Endothelial cell of hepatic sinusoid (primary cell): ENCODE measurements around the gene AMBP.

Experiments
- in situ Hi-C: cut with HindIII; loops from 2 replicates; pipeline ENCODE4 v1.10.0; 2017; ENCODE audit warnings: low sequenced_read_pairs

AMBP gene

DNA sequence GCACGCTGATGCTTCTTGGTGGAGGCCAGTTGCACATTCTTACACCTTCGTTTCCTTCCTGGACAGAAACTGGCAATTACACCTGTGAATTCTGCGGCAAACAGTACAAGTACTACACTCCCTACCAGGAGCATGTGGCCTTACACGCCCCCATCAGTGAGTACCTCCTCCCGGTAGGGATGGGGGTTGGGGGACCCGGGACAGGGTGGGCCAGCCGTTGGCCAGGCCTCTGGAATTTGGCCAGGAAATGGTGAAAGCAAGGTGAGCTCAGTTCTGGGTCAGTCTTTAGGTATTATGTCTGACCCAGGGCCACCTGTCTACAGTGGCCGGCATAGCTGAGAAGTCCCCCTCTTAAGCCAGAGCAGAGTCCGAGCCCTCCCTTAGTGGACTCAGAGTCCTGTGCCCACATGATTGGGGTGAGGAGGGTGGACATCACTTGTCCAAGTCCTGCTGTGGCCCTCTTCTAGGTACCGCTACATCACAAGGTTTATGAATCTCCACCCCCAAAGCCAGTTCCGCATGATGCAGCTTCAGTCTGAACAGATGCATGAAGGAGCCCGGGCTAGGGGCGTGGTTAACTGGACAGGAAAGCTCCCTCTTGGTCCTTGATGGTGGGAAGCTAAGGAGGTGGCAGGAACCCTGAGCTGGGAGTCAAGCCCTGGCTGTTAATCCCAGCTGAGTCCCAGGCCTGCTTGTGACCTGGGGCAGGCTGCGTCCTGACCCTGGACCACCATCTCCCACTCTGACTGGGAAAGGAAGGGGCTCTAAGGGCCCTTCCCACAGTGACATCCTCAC lies 61.3 kb downstream of the AMBP start:
- in situ Hi-C loops, result loop anchor here (25.0 kb wide), 1 partner anchor 205 kb away; no protein-coding TSS in a partner anchor

DNA sequence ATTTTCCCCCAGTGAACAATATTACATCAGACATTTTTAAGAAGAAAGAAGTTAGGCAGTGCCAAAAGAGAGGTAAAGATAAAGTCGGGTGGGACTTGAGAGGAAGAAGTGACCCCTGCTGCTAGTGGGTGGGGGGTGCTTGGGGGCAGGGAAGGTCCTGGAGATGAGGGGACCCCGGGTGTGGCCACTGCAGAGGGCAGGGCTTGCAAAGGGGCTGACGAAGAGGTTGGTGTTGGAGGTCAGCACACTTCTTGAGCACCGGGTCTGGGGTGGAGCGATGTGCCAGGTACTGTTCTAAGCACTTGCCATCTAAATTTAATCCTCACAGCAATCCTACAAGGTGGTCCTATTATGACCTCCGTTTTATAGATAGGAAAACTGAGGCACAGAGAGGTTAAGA lies 62.0 kb downstream of the AMBP start:
- in situ Hi-C loops, result loop anchor here (25.0 kb wide), 1 partner anchor 204 kb away; no protein-coding TSS in a partner anchor

- in situ Hi-C loops, result loop anchor here (25.0 kb wide), 1 partner anchor 203 kb away; no protein-coding TSS in a partner anchor
These were observed 62.5 kb downstream of the AMBP start for GRCh38 chr9:114015607-114016006.

GRCh38 chr9:114014044-114014443 lies 64.1 kb downstream of the AMBP start:
- in situ Hi-C loops, result loop anchor here (25.0 kb wide), 1 partner anchor 202 kb away; no protein-coding TSS in a partner anchor

DNA sequence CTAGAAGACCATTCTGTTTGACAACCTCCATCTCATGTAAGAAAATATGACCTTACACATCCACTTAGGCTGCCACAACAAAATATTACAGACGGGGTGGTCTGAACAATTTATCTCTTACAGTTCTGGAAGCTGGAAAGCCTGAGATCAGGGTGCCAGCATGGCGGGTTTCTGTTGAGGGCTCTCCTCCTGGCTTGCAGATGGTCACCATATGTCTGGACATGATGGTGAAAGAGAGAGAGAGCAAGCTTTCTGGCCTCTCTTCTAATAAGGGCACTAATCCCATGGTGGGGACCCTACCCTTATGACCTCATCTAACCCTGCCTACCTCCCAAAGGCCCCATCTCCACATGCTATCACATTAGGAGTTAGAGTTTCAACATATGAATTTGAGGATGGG lies 66.0 kb downstream of the AMBP start:
- in situ Hi-C loops, result loop anchor here (25.0 kb wide), 1 partner anchor 200 kb away; no protein-coding TSS in a partner anchor

GRCh38 chr9:114011313-114011712 lies 66.8 kb downstream of the AMBP start:
- in situ Hi-C loops, result loop anchor here (25.0 kb wide), 1 partner anchor 199 kb away; no protein-coding TSS in a partner anchor
